Prostate gland (tissue), 2 donors: ENCODE measurements around the gene NR2F6.

Experiments used
- CTCF ChIP-seq, 4 experiments: fragments of 200-600 bp in 2 of 4; fragments of 450-650 bp in 2 of 4; sonication (generic) in 2 of 4; IDR thresholded peaks; 1 replicate in 3 of 4; 2 replicates in 1 of 4; pipeline ENCODE4 v1.5.1; 2016 to 2019; ENCODE audit warnings: antibody characterized with exemption in 4 of 4, mild to moderate bottlenecking in 2 of 4, moderate library complexity in 2 of 4
- POLR2AphosphoS5 ChIP-seq: sonication (generic); formaldehyde crosslinking; IDR thresholded peaks from one replicate; pipeline ENCODE4 v1.6.1; 2017; ENCODE audit warnings: antibody characterized with exemption

- TF ChIP-seq CTCF (IDR thresholded peaks at IDR 0.05) (no peak), POLR2AphosphoS5 (no peak)
Observed at GRCh38 chr19:17242431-17243208, 3.1 kb downstream of the NR2F6 start.
